OCI-LY1 (cell line): ENCODE measurements around the gene SLC4A7.

Experiments
- H2AFZ ChIP-seq: fragments of 200-600 bp; sonication (generic), shearing (Covaris generic); 2 replicates; pipeline ENCODE4 v1.6.0; 2014; ENCODE audit warnings: antibody characterized with exemption, mild to moderate bottlenecking, low read length
- H3F3A ChIP-seq: fragments of 200-600 bp; sonication (generic), shearing (Covaris generic); 2 replicates; pipeline ENCODE4 v1.6.0; 2014; ENCODE audit warnings: mild to moderate bottlenecking, antibody characterized with exemption, low read length, moderate library complexity; ENCODE audit not compliant: insufficient read depth
- H3K27ac ChIP-seq: fragments of 200-600 bp; sonication (generic); 2 replicates; pipeline ENCODE4 v1.5.1; 2014; ENCODE audit warnings: low read length, mixed run types, mild to moderate bottlenecking, low read depth; ENCODE audit not compliant: poor library complexity, severe bottlenecking
- H3K27me3 ChIP-seq: fragments of 200-600 bp; sonication (generic); 2 replicates; pipeline ENCODE4 v1.6.0; 2014; ENCODE audit warnings: antibody characterized with exemption, mild to moderate bottlenecking, low read length, moderate library complexity; ENCODE audit not compliant: insufficient read depth
- H3K36me3 ChIP-seq: fragments of 200-600 bp; sonication (generic); 2 replicates; pipeline ENCODE4 v1.6.1; 2014; ENCODE audit warnings: mild to moderate bottlenecking, antibody characterized with exemption, low read length, moderate library complexity, mixed read lengths; ENCODE audit not compliant: insufficient read depth
- H3K4me1 ChIP-seq: fragments of 200-600 bp; sonication (generic); 2 replicates; pipeline ENCODE4 v1.5.1; 2014; ENCODE audit warnings: mild to moderate bottlenecking, low read length, moderate library complexity; ENCODE audit not compliant: insufficient read depth, severe bottlenecking
- H3K4me2 ChIP-seq: fragments of 200-600 bp; sonication (generic), shearing (Covaris generic); 2 replicates; pipeline ENCODE4 v1.6.1; 2014; ENCODE audit warnings: low read length
- H3K4me3 ChIP-seq: fragments of 200-600 bp; sonication (generic); 2 replicates; pipeline ENCODE4 v1.5.1; 2014; ENCODE audit warnings: low read length, low read depth, mild to moderate bottlenecking, mixed read lengths; ENCODE audit not compliant: poor library complexity, severe bottlenecking
- H3K79me2 ChIP-seq: fragments of 200-600 bp; shearing (Covaris generic); 2 replicates; pipeline ENCODE4 v1.6.1; 2016; ENCODE audit warnings: mixed run types, low read length, mixed read lengths; ENCODE audit not compliant: insufficient read depth
- H3K9ac ChIP-seq: fragments of 200-600 bp; sonication (generic), shearing (Covaris generic); 2 replicates; pipeline ENCODE4 v1.6.1; 2014; ENCODE audit warnings: mild to moderate bottlenecking, low read length, mixed read lengths
- H3K9me2 ChIP-seq: fragments of 200-600 bp; sonication (generic), shearing (Covaris generic); 2 replicates; pipeline ENCODE4 v1.6.1; 2014; ENCODE audit warnings: low read depth, mild to moderate bottlenecking, low read length, mixed read lengths
- H3K9me3 ChIP-seq: fragments of 200-600 bp; shearing (Covaris generic); 2 replicates; pipeline ENCODE4 v1.6.1; 2014; ENCODE audit warnings: low read length, mixed read lengths
- H4K20me1 ChIP-seq: fragments of 200-600 bp; sonication (generic), shearing (Covaris generic); 2 replicates; pipeline ENCODE4 v1.6.0; 2016; ENCODE audit warnings: mild to moderate bottlenecking, low read length; ENCODE audit not compliant: insufficient read depth
- CTCF ChIP-seq: fragments of 200-600 bp; sonication (generic), shearing (Covaris generic); IDR thresholded peaks from 2 replicates; pipeline ENCODE4 v1.5.1; 2017; ENCODE audit warnings: mild to moderate bottlenecking, antibody characterized with exemption, low read length, moderate library complexity, mixed read lengths
- EZH2 ChIP-seq: fragments of 200-600 bp; sonication (generic), shearing (Covaris generic); IDR thresholded peaks from 2 replicates; pipeline ENCODE4 v1.8.0; 2017; ENCODE audit warnings: borderline replicate concordance, mixed run types, mild to moderate bottlenecking, antibody characterized with exemption, low read length, moderate library complexity, mixed read lengths

Gene SLC4A7

GRCh38 chr3:27344192-27344591 is 140.0 kb downstream of the SLC4A7 start:
- H3K4me1 ChIP-seq, result no peaks in the 10 kb centered on the region
- H3F3A ChIP-seq, result no peaks in the 10 kb centered on the region
- no peaks in the 10 kb centered on the region for H4K20me1 ChIP-seq
- TF ChIP-seq CTCF (no peak), EZH2 (no peak)
- H2AFZ ChIP-seq, result no peak overlapping the region
- no peak overlapping the region for H3K4me2 ChIP-seq
- H3K9me2 ChIP-seq, result no peaks in the 10 kb centered on the region
- H3K79me2 ChIP-seq, result no peaks in the 10 kb centered on the region
- no peaks in the 10 kb centered on the region for H3K27me3 ChIP-seq
- H3K9me3 ChIP-seq, result no peaks in the 10 kb centered on the region
- H3K36me3 ChIP-seq, result no peaks in the 10 kb centered on the region
- H3K9ac ChIP-seq, result no peak overlapping the region
- no peak overlapping the region for H3K27ac ChIP-seq
- H3K4me3 ChIP-seq, result no peak overlapping the region

GRCh38 chr3:27342267-27342666 is 141.9 kb downstream of the SLC4A7 start:
- no peaks in the 10 kb centered on the region for H3K9me2 ChIP-seq
- H3F3A ChIP-seq, result no peaks in the 10 kb centered on the region
- no peaks in the 10 kb centered on the region for H3K4me1 ChIP-seq
- no peak overlapping the region for H3K27ac ChIP-seq
- H2AFZ ChIP-seq, result no peak overlapping the region
- H3K79me2 ChIP-seq, result no peaks in the 10 kb centered on the region
- no peaks in the 10 kb centered on the region for H3K9me3 ChIP-seq
- H3K4me2 ChIP-seq, result no peak overlapping the region
- H4K20me1 ChIP-seq, result no peaks in the 10 kb centered on the region
- H3K36me3 ChIP-seq, result no peaks in the 10 kb centered on the region
- TF ChIP-seq CTCF (no peak), EZH2 (no peak)
- H3K9ac ChIP-seq, result no peak overlapping the region
- no peaks in the 10 kb centered on the region for H3K27me3 ChIP-seq
- no peak overlapping the region for H3K4me3 ChIP-seq

GRCh38 chr3:27340534-27340933 is 143.7 kb downstream of the SLC4A7 start:
- Histone ChIP-seq H3K4me1 (no peaks in the 10 kb centered on the region), H2AFZ (no peak overlapping the region), H3K9me3 (no peaks in the 10 kb centered on the region), H3K27me3 (no peaks in the 10 kb centered on the region), H4K20me1 (no peaks in the 10 kb centered on the region), H3K27ac (no peak overlapping the region), H3K9me2 (no peaks in the 10 kb centered on the region), H3K9ac (no peak overlapping the region), H3K36me3 (no peaks in the 10 kb centered on the region), H3K79me2 (no peaks in the 10 kb centered on the region), H3K4me2 (no peak overlapping the region), H3K4me3 (no peak overlapping the region), H3F3A (no peaks in the 10 kb centered on the region)
- no peak for TF ChIP-seq EZH2

- Histone ChIP-seq H3K9ac (no peak overlapping the region), H3K4me3 (no peak overlapping the region), H3K9me2 (no peaks in the 10 kb centered on the region), H3F3A (no peaks in the 10 kb centered on the region), H3K4me2 (no peak overlapping the region), H3K27ac (no peak overlapping the region), H4K20me1 (no peaks in the 10 kb centered on the region), H3K79me2 (no peaks in the 10 kb centered on the region), H3K27me3 (no peaks in the 10 kb centered on the region), H3K9me3 (no peaks in the 10 kb centered on the region), H3K4me1 (no peaks in the 10 kb centered on the region), H3K36me3 (no peaks in the 10 kb centered on the region), H2AFZ (no peak overlapping the region)
- no peak for TF ChIP-seq CTCF
- no peak for TF ChIP-seq EZH2
These were observed 148.6 kb downstream of the SLC4A7 start for GRCh38 chr3:27335571-27335970.
